Activated T-cell treated with anti-CD3 and anti-CD28 coated beads for 48 hours (primary cell): Measurements from ENCODE around the gene ATP2B2.

Source experiments
- DNase-seq: peaks from one replicate; pipeline ENCODE4 v3.0.0-alpha.2; 2020; ENCODE audit warnings: low read depth

ATP2B2 gene

GRCh38 chr3:10343526-10343925, 161.9 kb downstream of the ATP2B2 start:
- DNase-seq: no peak

- no peak for DNase-seq
These were observed 162.6 kb downstream of the ATP2B2 start for GRCh38 chr3:10342781-10343180.

DNA sequence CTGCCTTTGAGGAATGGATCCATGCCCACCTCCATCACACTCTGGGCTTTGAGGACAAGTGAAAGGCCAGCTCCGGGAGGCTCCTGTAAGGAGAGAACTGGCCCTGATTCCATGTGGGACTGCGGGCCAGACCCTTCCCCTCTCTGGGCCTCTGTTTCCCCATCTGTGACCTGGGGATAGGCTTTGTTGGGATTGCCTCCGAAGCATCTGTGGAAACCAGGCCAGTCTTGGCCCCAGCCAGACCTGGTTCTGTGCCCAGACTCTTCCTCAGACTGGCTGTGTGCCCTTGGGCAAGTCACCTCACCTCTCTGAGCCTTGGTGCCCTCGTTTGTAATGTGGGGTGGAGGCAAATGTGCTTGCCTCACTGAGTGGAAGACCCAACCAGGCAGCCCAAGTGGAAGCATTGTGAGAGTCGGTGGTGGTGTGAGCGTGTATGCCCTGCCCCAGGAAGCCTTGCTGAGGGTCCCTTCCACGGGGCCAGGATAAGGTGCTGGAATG, 163.4 kb downstream of the ATP2B2 start:
- no peak for DNase-seq

- no peak for DNase-seq
These were observed 164.9 kb downstream of the ATP2B2 start for GRCh38 chr3:10340476-10340875.

GRCh38 chr3:10340046-10340445, 165.3 kb downstream of the ATP2B2 start:
- DNase-seq: no peak

GRCh38 chr3:10339376-10339955, 165.9 kb downstream of the ATP2B2 start:
- DNase-seq: no peak

- DNase-seq: no peak
These were observed 166.6 kb downstream of the ATP2B2 start for GRCh38 chr3:10338591-10339353.

- no peak for DNase-seq
These were observed 167.3 kb downstream of the ATP2B2 start for GRCh38 chr3:10338164-10338470.

DNA sequence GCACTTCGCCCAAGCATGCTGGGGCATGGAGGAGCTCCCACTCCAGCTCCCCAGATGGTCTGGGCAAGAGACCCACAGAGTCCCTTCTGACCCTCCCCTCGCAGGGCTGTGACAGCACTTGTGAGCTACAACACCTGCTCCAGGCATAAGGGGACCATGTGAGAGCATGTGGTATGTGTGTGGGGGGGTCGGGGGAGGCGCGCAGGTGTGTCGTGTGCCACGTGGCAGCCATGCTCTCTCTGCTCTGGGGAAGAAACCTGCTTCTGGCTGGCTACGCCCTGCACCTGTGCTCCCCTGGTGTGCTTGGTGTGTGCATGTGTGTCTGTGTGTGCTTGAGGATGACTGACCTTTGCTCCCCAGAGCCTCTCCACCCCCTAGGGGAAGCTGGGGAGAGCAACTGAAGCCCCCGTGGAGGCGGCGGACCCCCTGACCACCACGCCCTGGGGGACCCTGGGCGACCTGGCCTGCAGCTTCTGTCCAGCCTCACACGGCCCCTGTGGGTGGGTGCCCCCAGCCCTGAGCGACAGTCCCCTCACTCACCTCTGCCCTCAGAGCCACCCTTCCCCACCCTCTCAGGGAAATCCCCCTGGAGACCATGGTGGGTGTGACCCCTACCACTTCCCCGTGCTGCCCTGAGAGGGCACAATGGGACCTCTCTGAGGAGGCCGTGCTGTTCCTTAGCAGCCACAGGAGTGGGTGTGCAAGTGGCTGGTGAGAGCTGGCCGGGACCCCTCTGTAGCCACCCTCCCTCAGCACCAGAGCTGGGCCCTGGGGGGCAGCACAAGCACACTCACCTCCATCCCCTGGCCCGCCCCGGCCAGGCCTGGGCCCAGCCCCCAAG, 167.8 kb downstream of the ATP2B2 start:
- no peak for DNase-seq

- no peak for DNase-seq
These were observed 168.6 kb downstream of the ATP2B2 start for GRCh38 chr3:10336761-10337160.

DNA sequence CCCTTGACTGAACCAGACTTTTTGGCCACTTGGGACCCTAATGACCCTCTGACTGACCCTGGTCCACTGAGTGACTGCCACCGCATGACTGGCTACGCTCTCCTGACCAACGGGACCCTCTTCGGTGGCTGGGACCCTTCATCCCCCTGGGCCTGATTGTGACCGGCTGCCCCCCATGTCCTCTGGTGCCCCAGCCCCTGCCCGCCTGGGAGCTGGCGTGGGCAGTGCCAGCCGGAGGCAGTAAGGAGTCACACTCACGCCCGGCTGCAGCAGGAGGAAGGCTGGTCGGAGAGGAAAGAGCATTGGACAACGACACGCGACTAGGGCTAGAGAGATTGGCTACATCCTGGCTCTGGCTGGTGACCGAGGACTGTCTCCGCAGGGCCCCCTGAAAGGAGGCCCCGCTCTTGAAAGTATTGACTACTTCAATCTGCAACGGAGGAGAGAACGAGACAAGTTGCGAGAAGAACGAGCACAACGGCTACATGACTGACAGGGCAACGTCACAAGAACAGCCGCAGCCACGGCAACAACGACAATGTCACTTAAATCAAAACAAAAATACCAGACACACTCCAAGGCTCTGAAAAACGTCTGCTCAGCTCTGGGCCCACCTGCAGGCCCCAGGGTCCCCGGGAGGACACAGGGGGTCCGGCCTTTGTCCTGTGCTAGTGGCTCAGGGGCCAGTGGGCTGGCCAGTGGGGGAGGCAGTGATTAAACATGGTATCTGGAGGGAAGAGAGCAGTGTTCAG, 169.3 kb downstream of the ATP2B2 start:
- DNase-seq: no peak

GRCh38 chr3:10335190-10335738, 170.1 kb downstream of the ATP2B2 start:
- DNase-seq: no peak

GRCh38 chr3:10334459-10334858, 170.9 kb downstream of the ATP2B2 start:
- no peak for DNase-seq

GRCh38 chr3:10334042-10334441, 171.3 kb downstream of the ATP2B2 start:
- DNase-seq: no peak

DNA sequence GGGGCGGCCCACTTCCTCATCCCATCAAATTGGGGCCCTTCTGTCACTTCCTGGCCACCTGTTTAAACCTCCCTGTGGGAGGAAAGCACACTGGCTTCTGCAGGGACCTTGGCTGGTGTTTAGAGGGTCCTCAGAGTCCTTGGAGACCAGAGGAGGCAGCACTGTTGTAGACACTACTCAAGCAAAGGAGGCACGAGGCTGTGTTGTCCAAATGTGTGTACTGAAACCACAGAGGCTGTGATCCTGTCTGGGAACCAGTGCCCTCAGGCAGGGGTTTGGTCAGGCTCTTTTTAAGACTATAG, 172.1 kb downstream of the ATP2B2 start:
- DNase-seq: no peak

GRCh38 chr3:10332481-10333348, 172.7 kb downstream of the ATP2B2 start:
- no peak for DNase-seq

GRCh38 chr3:10331320-10331719, 174.1 kb downstream of the ATP2B2 start:
- no peak for DNase-seq

- no peak for DNase-seq
These were observed 175.1 kb downstream of the ATP2B2 start for GRCh38 chr3:10330319-10330718.

DNA sequence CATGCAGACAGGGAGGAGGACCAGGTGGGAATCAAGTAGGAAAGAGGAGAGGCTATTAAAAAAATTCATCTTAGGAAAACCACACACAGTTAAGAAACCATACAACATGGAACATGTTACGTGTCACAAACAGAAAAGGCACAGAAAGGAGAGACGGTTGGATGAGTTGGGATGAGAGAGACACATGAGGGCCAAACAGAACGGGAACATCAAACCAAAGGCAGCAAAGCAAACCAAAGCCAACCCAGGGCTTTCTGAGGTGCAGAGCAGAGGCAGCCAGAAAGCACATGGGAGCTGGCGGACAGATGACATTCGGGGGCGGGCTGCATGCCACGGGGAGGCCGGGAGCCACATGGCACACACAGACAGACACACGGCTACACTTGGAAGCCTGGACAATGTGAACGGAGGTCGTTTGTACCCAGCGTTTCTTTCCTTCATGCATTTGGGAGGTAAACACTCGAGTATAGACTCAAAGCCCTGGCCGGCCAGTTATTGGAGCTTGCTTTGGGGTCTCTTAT, 175.8 kb downstream of the ATP2B2 start:
- DNase-seq: no peak

DNA sequence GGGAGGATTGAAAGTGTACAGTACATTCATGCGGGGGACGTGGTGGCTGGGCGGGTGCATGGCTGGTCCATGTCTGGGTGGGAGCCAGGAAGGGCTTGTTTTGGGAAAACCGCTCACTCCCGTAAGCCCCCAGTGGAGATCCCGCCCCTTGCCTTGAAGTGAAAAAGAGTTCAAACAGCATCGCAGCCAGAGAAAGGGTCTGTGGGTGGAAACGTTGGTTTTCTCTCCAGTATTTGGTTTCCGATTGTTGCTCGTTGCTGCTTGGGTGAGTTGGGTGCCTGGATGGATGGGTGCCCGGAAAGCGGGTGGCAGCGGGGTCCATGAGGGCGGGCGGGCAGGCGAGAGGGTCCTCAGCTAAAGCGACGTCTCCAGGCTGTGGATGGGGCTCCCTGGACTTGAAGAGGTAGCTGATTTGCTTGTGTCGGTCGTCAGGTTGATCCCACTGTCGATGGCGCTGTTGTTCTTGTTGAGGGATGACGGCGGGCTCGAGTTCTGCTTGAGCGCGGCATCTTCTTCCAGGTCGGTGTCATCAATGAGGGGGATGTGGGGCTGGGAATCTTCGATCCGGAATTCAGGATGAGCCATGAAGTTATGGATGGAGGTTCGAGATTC, 176.8 kb downstream of the ATP2B2 start:
- no peak for DNase-seq

DNA sequence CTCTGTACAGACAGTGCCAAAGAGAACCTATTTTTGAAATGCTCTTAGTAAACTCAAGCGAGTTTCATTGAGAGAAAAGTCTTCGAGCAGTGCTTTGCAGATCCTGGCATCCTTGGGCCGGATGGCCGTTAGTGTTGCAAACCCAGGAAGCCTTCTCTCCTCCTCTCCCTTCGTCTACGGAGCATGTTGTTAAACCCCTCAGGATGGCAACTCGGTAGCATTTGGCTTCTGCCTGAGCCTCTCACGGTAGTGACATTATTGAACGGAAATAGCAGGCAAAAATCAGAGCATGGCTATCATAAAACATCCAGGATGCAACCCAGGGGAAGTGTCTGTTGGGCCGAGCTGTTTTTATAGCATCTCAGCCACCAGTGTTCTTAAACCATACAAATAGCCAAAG, 177.8 kb downstream of the ATP2B2 start:
- DNase-seq: no peak
